IPS-15b (cell line): Measurements from ENCODE around the gene CDYL.

Experiments used
- H3K27me3 ChIP-seq: one replicate; pipeline ENCODE4 v1.6.1; 2013; ENCODE audit warnings: low read length; ENCODE audit not compliant: control insufficient read depth, insufficient read depth
- H3K36me3 ChIP-seq: one replicate; pipeline ENCODE4 v1.6.1; 2013; ENCODE audit warnings: low read length; ENCODE audit not compliant: control insufficient read depth, insufficient read depth
- H3K4me1 ChIP-seq: one replicate; pipeline ENCODE4 v1.6.1; 2013; ENCODE audit warnings: mild to moderate bottlenecking, low read length; ENCODE audit not compliant: control insufficient read depth, insufficient read depth
- H3K4me3 ChIP-seq: one replicate; pipeline ENCODE4 v1.5.1; 2013; ENCODE audit warnings: low read depth, low read length
- H3K9ac ChIP-seq: one replicate; pipeline ENCODE4 v1.6.1; 2013; ENCODE audit warnings: low read depth, mild to moderate bottlenecking, low read length
- H3K9me3 ChIP-seq: one replicate; pipeline ENCODE4 v1.6.1; 2013; ENCODE audit warnings: mild to moderate bottlenecking, low read length; ENCODE audit not compliant: control insufficient read depth, insufficient read depth

Gene CDYL

DNA sequence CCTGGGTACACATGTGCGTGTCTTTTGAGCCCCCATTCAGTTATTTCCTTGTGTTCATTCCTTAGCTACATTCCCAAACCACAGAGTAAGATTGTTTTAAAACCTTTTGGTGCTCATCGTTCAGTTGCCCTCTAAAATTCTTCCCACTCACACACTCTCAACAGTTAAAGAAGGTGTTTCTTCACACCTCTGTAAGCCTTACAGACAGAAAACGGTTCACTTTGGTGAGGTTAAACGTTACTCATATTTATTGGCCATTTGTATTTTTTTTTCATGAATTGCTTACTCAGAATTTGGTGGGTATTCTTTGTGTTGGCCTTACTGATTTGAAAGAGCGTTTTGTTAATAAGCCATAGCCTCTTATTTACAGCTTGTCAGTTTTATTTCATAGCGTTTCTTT is 97.7 kb downstream of the CDYL start:
- Histone ChIP-seq H3K4me1 (peaks cover 4% of the 10 kb centered on the region), H3K4me3 (no peak overlapping the region), H3K9me3 (no peaks in the 10 kb centered on the region), H3K27me3 (no peaks in the 10 kb centered on the region), H3K9ac (no peak overlapping the region), H3K36me3 (no peaks in the 10 kb centered on the region)

DNA sequence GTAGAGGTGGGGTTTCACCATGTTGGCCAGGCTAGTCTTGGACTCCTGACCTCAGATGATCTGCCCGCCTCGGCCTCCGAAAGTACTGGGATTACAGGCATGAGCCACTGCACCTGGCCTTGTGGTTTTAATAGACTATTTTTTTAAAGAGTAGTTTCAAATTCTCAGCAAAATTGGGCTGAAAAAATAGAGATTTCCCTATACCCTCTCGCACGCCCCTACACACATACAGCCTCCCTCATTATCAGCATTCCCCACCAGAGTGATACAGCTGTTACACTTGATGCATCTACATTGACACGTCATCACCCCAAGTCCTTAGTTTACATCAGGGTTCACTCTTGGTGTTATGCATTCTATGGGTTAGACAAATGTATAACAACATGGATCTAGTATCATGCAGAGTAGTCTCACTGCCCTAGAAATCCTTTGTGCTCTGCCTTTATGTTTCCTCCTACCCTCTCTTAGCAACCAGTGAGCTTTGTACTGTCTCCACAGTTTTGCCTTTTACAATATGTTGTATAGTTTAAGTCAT is 103.6 kb downstream of the CDYL start:
- no peaks in the 10 kb centered on the region for H3K27me3 ChIP-seq
- H3K9ac ChIP-seq: no peak overlapping the region
- no peaks in the 10 kb centered on the region for H3K36me3 ChIP-seq
- H3K4me3 ChIP-seq: no peak overlapping the region
- H3K4me1 ChIP-seq: peaks cover 3% of the 10 kb centered on the region
- H3K9me3 ChIP-seq: no peaks in the 10 kb centered on the region

DNA sequence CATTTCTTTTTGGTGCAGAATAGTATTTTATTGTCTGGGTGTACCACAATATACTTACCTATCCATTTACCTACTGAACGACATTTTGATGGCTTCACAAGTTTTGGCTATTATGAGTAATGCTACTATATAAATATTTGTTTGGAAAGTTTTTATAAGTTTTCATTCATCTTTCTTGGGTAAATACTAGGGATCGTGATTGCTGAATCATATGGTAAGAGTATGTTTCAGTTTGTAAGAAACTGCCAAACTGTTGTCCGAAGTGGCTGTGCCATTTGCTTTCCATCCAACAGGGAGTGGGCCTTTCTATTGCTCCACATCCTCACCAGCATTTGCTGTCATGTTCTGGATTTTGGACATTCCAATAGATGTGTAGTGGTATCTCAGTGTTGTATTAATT is 104.2 kb downstream of the CDYL start:
- no peak overlapping the region for H3K4me3 ChIP-seq
- H3K36me3 ChIP-seq: no peaks in the 10 kb centered on the region
- H3K9ac ChIP-seq: no peak overlapping the region
- H3K9me3 ChIP-seq: no peaks in the 10 kb centered on the region
- H3K27me3 ChIP-seq: no peaks in the 10 kb centered on the region
- peaks cover 3% of the 10 kb centered on the region for H3K4me1 ChIP-seq

DNA sequence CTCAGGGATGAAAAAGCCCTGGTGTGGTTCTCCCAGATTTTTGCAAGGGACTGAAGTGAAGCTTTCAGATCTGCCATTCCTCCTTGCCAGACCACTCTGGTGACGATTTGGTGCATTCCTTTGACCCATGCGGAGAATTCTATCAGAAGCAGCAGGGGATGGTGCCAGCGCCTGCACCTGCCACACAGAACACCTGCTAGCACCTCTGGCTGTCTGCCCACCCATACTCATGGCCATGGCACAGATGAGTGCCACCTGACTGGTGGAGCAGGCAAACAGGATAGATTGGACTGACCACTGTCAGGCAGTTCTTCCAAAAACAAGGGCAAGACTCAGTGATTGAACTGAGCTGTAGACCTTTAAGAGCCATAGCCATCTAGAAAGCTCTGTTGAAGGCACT is 107.1 kb downstream of the CDYL start:
- no peak overlapping the region for H3K9ac ChIP-seq
- peaks cover 3% of the 10 kb centered on the region for H3K4me1 ChIP-seq
- H3K4me3 ChIP-seq: no peak overlapping the region
- no peaks in the 10 kb centered on the region for H3K27me3 ChIP-seq
- no peaks in the 10 kb centered on the region for H3K36me3 ChIP-seq
- no peaks in the 10 kb centered on the region for H3K9me3 ChIP-seq

GRCh38 chr6:4884646-4885340 is 108.6 kb downstream of the CDYL start:
- peaks cover 2% of the 10 kb centered on the region for H3K4me1 ChIP-seq

GRCh38 chr6:4885341-4885933 is 109.2 kb downstream of the CDYL start:
- H3K4me1 ChIP-seq: no peaks in the 10 kb centered on the region
- H3K36me3 ChIP-seq: no peaks in the 10 kb centered on the region
- H3K9ac ChIP-seq: no peak overlapping the region
- no peaks in the 10 kb centered on the region for H3K27me3 ChIP-seq
- H3K4me3 ChIP-seq: no peak overlapping the region
- H3K9me3 ChIP-seq: no peaks in the 10 kb centered on the region

More at GRCh38 chr6:4884646-4885340, 108.6 kb downstream of the CDYL start:
- Histone ChIP-seq H3K4me3 (no peak overlapping the region), H3K27me3 (no peaks in the 10 kb centered on the region), H3K9ac (no peak overlapping the region), H3K9me3 (no peaks in the 10 kb centered on the region), H3K36me3 (no peaks in the 10 kb centered on the region)

DNA sequence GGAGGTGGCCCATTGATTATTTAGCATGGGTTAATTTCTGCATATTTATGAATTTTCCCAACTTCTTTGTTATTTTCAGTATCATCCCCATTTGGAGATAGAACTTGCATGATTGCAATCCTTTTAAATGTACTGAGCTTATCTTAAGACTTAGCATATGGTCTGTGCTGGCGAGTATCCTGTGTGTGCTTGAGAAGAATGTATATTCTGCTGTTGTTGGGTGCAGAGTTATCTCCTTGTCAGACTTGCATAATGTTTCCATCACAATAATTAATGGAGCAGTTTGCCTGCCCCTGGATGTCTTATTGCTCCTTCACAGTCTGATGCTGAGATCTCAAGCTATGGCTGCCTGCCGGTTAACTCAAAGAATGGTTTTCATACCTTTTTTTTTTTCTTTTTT is 112.6 kb downstream of the CDYL start:
- H3K27me3 ChIP-seq: no peaks in the 10 kb centered on the region
- no peaks in the 10 kb centered on the region for H3K9me3 ChIP-seq
- H3K4me1 ChIP-seq: no peaks in the 10 kb centered on the region
- H3K4me3 ChIP-seq: no peak overlapping the region
- H3K9ac ChIP-seq: no peak overlapping the region
- no peaks in the 10 kb centered on the region for H3K36me3 ChIP-seq

DNA sequence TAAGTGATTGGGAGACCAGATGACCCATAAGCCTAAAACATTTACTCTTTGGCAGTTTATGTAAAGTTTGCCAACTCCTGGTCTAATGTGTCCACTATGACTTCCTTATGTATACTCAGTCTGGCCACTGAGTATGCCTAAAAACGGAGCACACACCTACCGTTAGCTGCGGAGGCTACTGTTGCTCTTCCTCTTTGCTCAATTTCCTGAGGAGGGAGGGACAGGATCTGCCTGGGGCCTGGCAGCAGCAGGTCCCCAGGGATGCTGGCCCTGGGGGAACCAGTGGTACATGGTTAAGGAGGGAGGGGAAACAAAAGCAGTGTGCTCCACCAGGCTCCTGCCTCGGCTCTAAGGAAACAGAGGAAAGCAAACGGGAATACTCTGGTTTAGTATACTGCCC is 113.5 kb downstream of the CDYL start:
- Histone ChIP-seq H3K9ac (no peak overlapping the region), H3K4me1 (no peaks in the 10 kb centered on the region), H3K36me3 (no peaks in the 10 kb centered on the region), H3K4me3 (no peak overlapping the region), H3K27me3 (no peaks in the 10 kb centered on the region), H3K9me3 (no peaks in the 10 kb centered on the region)

GRCh38 chr6:4890191-4890590 is 114.0 kb downstream of the CDYL start:
- Histone ChIP-seq H3K4me3 (no peak overlapping the region), H3K27me3 (no peaks in the 10 kb centered on the region), H3K9ac (no peak overlapping the region)

GRCh38 chr6:4890627-4891026 is 114.4 kb downstream of the CDYL start:
- Histone ChIP-seq H3K9me3 (no peaks in the 10 kb centered on the region), H3K4me1 (no peaks in the 10 kb centered on the region), H3K27me3 (no peaks in the 10 kb centered on the region), H3K36me3 (no peaks in the 10 kb centered on the region), H3K9ac (no peak overlapping the region), H3K4me3 (no peak overlapping the region)

More at GRCh38 chr6:4890191-4890590, 114.0 kb downstream of the CDYL start:
- H3K9me3 ChIP-seq: no peaks in the 10 kb centered on the region
- H3K4me1 ChIP-seq: no peaks in the 10 kb centered on the region
- H3K36me3 ChIP-seq: no peaks in the 10 kb centered on the region

DNA sequence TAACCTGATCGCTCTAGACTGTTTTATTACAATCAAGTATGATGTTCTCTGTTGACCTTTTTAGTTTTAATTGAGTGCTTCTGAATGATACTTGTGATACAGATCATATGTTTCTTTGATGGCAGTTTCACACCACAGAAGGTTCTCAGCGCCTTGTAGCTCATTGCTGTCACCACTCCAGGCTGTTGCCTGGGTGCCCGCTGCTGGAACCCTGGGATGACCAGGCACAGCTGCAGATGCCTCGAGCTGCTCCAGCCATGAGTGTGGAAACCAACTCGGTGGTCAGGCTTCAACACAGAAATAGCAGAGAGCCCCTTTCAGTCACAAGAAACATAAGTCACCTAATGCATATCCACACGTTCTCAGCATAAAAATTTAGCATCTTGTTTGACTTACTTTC is 114.9 kb downstream of the CDYL start:
- Histone ChIP-seq H3K36me3 (no peaks in the 10 kb centered on the region), H3K9ac (no peak overlapping the region), H3K9me3 (no peaks in the 10 kb centered on the region), H3K4me3 (no peak overlapping the region), H3K4me1 (no peaks in the 10 kb centered on the region), H3K27me3 (no peaks in the 10 kb centered on the region)

- no peaks in the 10 kb centered on the region for H3K9me3 ChIP-seq
- no peak overlapping the region for H3K9ac ChIP-seq
- H3K36me3 ChIP-seq: no peaks in the 10 kb centered on the region
- no peaks in the 10 kb centered on the region for H3K27me3 ChIP-seq
- no peaks in the 10 kb centered on the region for H3K4me1 ChIP-seq
- no peak overlapping the region for H3K4me3 ChIP-seq
Observed at GRCh38 chr6:4892785-4893485, 116.7 kb downstream of the CDYL start.
